ENCODE data around the gene ARHGEF40.

GRCh38 chr14:21047378-21047781 is 22.7 kb upstream of the ARHGEF40 start:
- TF ChIP-seq CTCF (IDR thresholded peaks at IDR 0.05) = no peak
- TF ChIP-seq POLR2AphosphoS5 (IDR thresholded peaks at IDR 0.05) = no peak
